ENCODE data around the gene METAP1D.

- no peak for TF ChIP-seq EZH2phosphoT487 (IDR thresholded peaks at IDR 0.05; ENCODE audit: low read depth)
- no peak for TF ChIP-seq CTCF (IDR thresholded peaks at IDR 0.05; ENCODE audit: low read depth, low read length)
These were observed 13.1 kb downstream of the METAP1D start for GRCh38 chr2:172012677-172013391.
